ENCODE results near the gene DYRK1A. TPM values are rescaled to one million over a fixed set of nuclear protein-coding genes. Genes with fewer than 3 reads are reported as not detected.
A peak's percentile ranks its signal among the peaks of the same experiment; 100 is the strongest.

The DYRK1A gene
- total RNA-seq, 1 donor from 2014 or later, result 50.3 TPM

- H3K36me3 Mint-ChIP-seq (ENCODE audit: low read depth), result peaks cover 1% of the 10 kb centered on the region
These were observed 774 bp upstream of the DYRK1A start for GRCh38 chr21:37365517-37366481.

GRCh38 chr21:37367336-37367702 lies 746 bp downstream of the DYRK1A start:
- no peaks in the 10 kb centered on the region for H3K27me3 Mint-ChIP-seq (ENCODE audit: low read depth)
- no peaks in the 10 kb centered on the region for H3K9me3 Mint-ChIP-seq (ENCODE audit: low read depth)
- no peak for TF ChIP-seq CTCF (IDR thresholded peaks at IDR 0.05)
- H3K27ac Mint-ChIP-seq (ENCODE audit: unreplicated experiment), result no peak overlapping the region
- peaks cover 43% of the 10 kb centered on the region for H3K4me1 Mint-ChIP-seq (ENCODE audit: low read depth)
- no peak for DNase-seq (ENCODE audit: low spot score)
- peaks cover 1% of the 10 kb centered on the region for H3K36me3 Mint-ChIP-seq (ENCODE audit: low read depth)
- peak overlapping the region; percentile 81 for H3K4me3 Mint-ChIP-seq (ENCODE audit: unreplicated experiment)

More at GRCh38 chr21:37365517-37366481, 774 bp upstream of the DYRK1A start:
- H3K27me3 Mint-ChIP-seq (ENCODE audit: low read depth), result no peaks in the 10 kb centered on the region
- peak overlapping the region; percentile 77 for H3K4me3 Mint-ChIP-seq (ENCODE audit: unreplicated experiment)
- peaks cover 34% of the 10 kb centered on the region for H3K4me1 Mint-ChIP-seq (ENCODE audit: low read depth)
- peak; percentile 22 for TF ChIP-seq CTCF (IDR thresholded peaks at IDR 0.05)
- H3K9me3 Mint-ChIP-seq (ENCODE audit: low read depth), result no peaks in the 10 kb centered on the region
- peak overlapping the region; percentile 96 for H3K27ac Mint-ChIP-seq (ENCODE audit: unreplicated experiment)
- DNase-seq (ENCODE audit: low spot score), result no peak

DNA sequence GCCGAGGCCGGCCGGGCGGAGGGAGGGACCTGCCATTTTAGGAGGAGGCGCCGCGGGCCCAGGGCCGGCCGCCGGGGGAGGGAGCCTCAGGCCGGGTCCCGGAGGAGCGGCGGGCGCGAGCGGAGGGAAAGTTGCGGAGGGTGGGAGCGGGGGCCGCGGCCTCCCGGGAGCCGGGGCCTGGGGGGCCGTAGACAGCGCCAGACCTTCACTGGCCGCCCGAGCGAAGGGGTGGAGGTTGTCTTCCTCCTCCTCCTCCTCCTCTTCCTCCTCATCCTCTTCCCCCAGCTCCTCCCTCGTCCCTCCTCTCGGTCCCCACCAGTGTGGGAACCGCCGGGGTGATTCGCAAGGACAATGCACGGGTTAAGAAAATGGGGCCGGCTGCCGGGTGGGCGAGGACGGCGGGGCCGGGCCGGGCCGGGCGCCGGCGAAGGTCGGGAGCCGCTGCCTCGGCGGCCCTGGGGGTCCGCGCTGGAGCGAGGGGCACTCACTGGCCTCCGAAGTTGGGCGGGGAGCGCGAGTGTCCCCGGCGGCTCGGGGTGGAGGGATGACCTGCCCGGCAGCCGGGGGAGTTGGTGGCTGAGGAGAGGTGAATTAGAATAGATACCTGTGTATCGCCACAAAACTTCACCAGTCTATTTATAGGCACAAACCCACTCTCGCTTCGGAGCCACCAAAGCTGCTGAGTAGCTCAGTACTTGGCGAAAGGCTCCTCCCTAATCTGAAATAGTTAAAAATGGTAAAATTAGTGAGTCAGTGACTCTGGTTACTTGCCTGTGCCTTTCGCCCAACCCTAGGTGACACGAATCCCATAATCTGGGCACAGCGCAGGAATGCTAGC lies 1.3 kb downstream of the DYRK1A start:
- TF ChIP-seq CTCF (IDR thresholded peaks at IDR 0.05), result peak; percentile 20
- peaks cover 1% of the 10 kb centered on the region for H3K36me3 Mint-ChIP-seq (ENCODE audit: low read depth)
- H3K4me1 Mint-ChIP-seq (ENCODE audit: low read depth), result peaks cover 49% of the 10 kb centered on the region
- no peaks in the 10 kb centered on the region for H3K27me3 Mint-ChIP-seq (ENCODE audit: low read depth)
- H3K4me3 Mint-ChIP-seq (ENCODE audit: unreplicated experiment), result peak overlapping the region; percentile 81
- H3K27ac Mint-ChIP-seq (ENCODE audit: unreplicated experiment), result peak overlapping the region; percentile 93
- H3K9me3 Mint-ChIP-seq (ENCODE audit: low read depth), result no peaks in the 10 kb centered on the region
- DNase-seq (ENCODE audit: low spot score), result no peak

- no peak for TF ChIP-seq CTCF (IDR thresholded peaks at IDR 0.05)
- no peaks in the 10 kb centered on the region for H3K9me3 Mint-ChIP-seq (ENCODE audit: low read depth)
- no peak for DNase-seq (ENCODE audit: low spot score)
- peaks cover 1% of the 10 kb centered on the region for H3K36me3 Mint-ChIP-seq (ENCODE audit: low read depth)
- no peaks in the 10 kb centered on the region for H3K27me3 Mint-ChIP-seq (ENCODE audit: low read depth)
- H3K4me1 Mint-ChIP-seq (ENCODE audit: low read depth), result peaks cover 56% of the 10 kb centered on the region
- H3K4me3 Mint-ChIP-seq (ENCODE audit: unreplicated experiment), result peak overlapping the region; percentile 81
- H3K27ac Mint-ChIP-seq (ENCODE audit: unreplicated experiment), result peak overlapping the region; percentile 90
These were observed 2.1 kb downstream of the DYRK1A start for GRCh38 chr21:37368541-37369279.
